ENCODE measurements around the gene APOL1. TPM values are rescaled to one million over a fixed set of nuclear protein-coding genes. Genes with fewer than 3 reads are reported as not detected.
A peak's percentile ranks its signal among the peaks of the same experiment; 100 is the strongest.

Gene APOL1
- total RNA-seq, 1 experiment from 2014 or later, result 33.0 TPM

DNA sequence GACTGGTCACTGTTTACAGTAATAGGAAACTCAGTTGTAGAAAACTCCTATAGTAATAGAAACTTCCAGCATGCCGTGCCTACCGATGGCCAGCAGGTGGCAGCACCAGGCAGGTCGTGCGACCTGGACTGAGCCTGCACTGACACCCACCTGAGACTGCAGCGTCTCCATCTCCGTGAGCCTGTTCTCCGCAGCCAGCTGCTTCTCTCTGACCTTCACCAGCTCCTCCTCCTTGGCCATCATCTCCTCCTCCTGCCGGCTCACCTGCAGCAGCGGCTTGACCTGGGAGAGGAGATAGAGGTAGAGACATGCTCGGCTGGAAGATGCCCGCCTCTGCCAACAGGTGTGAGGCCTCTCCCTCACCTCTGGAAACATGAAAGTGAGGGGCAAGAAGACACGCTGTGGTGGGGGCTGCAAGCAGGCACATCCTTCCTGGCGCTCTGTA lies 48.5 kb downstream of the APOL1 start:
- H3K4me1 ChIP-seq (replicated peaks; ENCODE audit: insufficient read depth), result peaks cover 21% of the 10 kb centered on the region
- H3K4me2 ChIP-seq, result no peak overlapping the region
- BruUV-seq (replicated peaks), result no TSS peak
- POLR2A ChIA-PET (ENCODE audit: unreplicated experiment), result interaction anchor here (0.6 kb wide), 1 partner anchor 208 kb away, joined by 12 read pairs; no protein-coding TSS in a partner anchor
- CTCF ChIA-PET, result interaction anchor here (2.1 kb wide), 1 partner anchor 169 kb away, joined by 9 read pairs; no protein-coding TSS in a partner anchor
- peak; percentile 64 to 84 for DNase-seq
- peaks cover 35% of the 10 kb centered on the region for H3K79me2 ChIP-seq (ENCODE audit: low read depth)
- no peaks in the 10 kb centered on the region for H3K27me3 ChIP-seq (ENCODE audit: insufficient read depth, low read depth)
- intact Hi-C loops (cut with micrococcal nuclease; ENCODE audit: unreplicated experiment), result loop anchor here (1.0 to 5.0 kb wide), 4 partner anchors 28 to 169 kb away; no protein-coding TSS in a partner anchor
- peaks cover 82% of the 10 kb centered on the region for H3K36me3 ChIP-seq (ENCODE audit: low read depth)
- H3K9me2 ChIP-seq (ENCODE audit: insufficient read depth), result no peaks in the 10 kb centered on the region
- H3K9me3 ChIP-seq (ENCODE audit: insufficient read depth, low read depth), result no peaks in the 10 kb centered on the region
- no peak overlapping the region for H2AFZ ChIP-seq
- no peak overlapping the region for H3K4me3 ChIP-seq
- H3K27ac ChIP-seq, result no peak overlapping the region
- peaks cover 78% of the 10 kb centered on the region for H4K20me1 ChIP-seq (ENCODE audit: insufficient read depth)
- TF ChIP-seq, protein P1, sequence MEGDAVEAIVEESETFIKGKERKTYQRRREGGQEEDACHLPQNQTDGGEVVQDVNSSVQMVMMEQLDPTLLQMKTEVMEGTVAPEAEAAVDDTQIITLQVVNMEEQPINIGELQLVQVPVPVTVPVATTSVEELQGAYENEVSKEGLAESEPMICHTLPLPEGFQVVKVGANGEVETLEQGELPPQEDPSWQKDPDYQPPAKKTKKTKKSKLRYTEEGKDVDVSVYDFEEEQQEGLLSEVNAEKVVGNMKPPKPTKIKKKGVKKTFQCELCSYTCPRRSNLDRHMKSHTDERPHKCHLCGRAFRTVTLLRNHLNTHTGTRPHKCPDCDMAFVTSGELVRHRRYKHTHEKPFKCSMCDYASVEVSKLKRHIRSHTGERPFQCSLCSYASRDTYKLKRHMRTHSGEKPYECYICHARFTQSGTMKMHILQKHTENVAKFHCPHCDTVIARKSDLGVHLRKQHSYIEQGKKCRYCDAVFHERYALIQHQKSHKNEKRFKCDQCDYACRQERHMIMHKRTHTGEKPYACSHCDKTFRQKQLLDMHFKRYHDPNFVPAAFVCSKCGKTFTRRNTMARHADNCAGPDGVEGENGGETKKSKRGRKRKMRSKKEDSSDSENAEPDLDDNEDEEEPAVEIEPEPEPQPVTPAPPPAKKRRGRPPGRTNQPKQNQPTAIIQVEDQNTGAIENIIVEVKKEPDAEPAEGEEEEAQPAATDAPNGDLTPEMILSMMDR (conservative IDR thresholded peaks at IDR 0.05), result peak; percentile 100
- no peak for TF ChIP-seq EZH2 (IDR thresholded peaks at IDR 0.05; ENCODE audit: low read depth)
- H3F3A ChIP-seq (ENCODE audit: insufficient read depth, low read depth), result peaks cover 97% of the 10 kb centered on the region

DNA sequence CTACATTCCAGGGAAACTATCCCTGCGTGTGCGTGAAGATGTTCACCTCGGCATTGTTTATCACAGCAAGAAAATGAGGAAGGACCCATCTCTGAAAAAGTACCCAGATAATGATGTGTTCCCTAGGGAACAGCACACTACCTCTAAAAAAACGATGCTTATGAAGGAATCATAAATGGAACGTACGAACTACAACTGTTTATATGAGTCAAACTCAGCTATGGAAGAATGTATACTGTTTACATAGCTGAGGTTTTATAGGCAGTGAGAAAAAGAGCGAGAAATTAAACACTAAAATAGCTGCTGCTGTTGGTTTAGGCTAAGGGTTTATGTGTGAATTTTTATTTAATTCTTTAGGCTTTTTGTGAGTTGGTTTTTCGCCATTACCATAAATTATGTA lies 48.9 kb downstream of the APOL1 start:
- TF ChIP-seq EZH2 (IDR thresholded peaks at IDR 0.05; ENCODE audit: low read depth), result no peak
- TF ChIP-seq, protein P1 (conservative IDR thresholded peaks at IDR 0.05), result no peak
- Histone ChIP-seq H3K9me2 (ENCODE audit: insufficient read depth) (no peaks in the 10 kb centered on the region), H3F3A (ENCODE audit: insufficient read depth, low read depth) (peaks cover 97% of the 10 kb centered on the region), H3K36me3 (ENCODE audit: low read depth) (peaks cover 82% of the 10 kb centered on the region), H3K27me3 (ENCODE audit: insufficient read depth, low read depth) (no peaks in the 10 kb centered on the region), H3K4me1 (replicated peaks; ENCODE audit: insufficient read depth) (peaks cover 21% of the 10 kb centered on the region), H4K20me1 (ENCODE audit: insufficient read depth) (peaks cover 77% of the 10 kb centered on the region), H2AFZ (no peak overlapping the region), H3K9me3 (ENCODE audit: insufficient read depth, low read depth) (no peaks in the 10 kb centered on the region), H3K79me2 (ENCODE audit: low read depth) (peaks cover 39% of the 10 kb centered on the region), H3K27ac (peak overlapping the region; percentile 25), H3K4me2 (no peak overlapping the region), H3K4me3 (no peak overlapping the region)
- BruUV-seq (replicated peaks), result no TSS peak
- DNase-seq, result peak in 1 of 2 experiments; percentile 75
- CTCF ChIA-PET, result interaction anchor here (2.1 kb wide), 1 partner anchor 169 kb away, joined by 9 read pairs; no protein-coding TSS in a partner anchor
- intact Hi-C loops (cut with micrococcal nuclease; ENCODE audit: unreplicated experiment), result loop anchor here (1.0 to 5.0 kb wide), 4 partner anchors 27 to 168 kb away; no protein-coding TSS in a partner anchor
- POLR2A ChIA-PET (ENCODE audit: unreplicated experiment), result interaction anchor here (0.6 kb wide), 1 partner anchor 209 kb away, joined by 12 read pairs; no protein-coding TSS in a partner anchor

DNA sequence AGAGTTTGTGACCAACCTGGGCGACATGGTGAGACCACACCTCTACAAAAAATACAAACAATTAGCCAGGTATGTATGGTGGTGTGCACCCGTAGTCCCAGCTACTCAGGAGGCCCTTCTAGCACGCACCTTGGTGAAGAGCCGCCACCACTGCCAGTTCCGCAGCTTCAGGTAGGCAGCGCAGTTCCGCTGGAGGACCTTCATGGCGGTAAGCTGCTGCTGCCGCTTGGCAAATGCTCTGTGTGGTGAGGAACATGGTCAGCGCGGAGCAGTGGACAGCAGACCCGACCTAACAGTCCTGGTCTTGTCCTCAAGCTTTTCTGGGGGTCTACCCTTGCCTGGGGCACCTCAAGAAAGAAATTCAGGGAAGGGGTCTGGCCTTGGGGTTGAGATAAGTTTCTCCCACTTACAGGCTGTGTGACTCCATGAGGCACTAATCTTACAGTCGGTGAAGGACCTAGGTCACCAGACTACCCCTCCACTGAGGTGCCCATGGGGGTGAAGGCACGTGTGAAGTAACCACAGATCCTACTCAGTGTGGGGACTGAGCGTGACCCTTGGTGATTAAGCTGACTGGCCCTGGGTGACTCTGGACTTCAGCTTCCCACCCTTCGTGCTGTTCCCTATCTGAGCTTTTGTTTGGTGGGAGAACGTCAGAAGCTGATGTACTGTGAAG lies 49.6 kb downstream of the APOL1 start:
- Histone ChIP-seq H3K36me3 (ENCODE audit: low read depth) (peaks cover 82% of the 10 kb centered on the region), H3K79me2 (ENCODE audit: low read depth) (peaks cover 39% of the 10 kb centered on the region), H3K4me1 (replicated peaks; ENCODE audit: insufficient read depth) (peaks cover 21% of the 10 kb centered on the region), H3K9me3 (ENCODE audit: insufficient read depth, low read depth) (no peaks in the 10 kb centered on the region), H3K4me2 (no peak overlapping the region), H3K27ac (peak overlapping the region; percentile 25), H3F3A (ENCODE audit: insufficient read depth, low read depth) (peaks cover 97% of the 10 kb centered on the region), H2AFZ (no peak overlapping the region), H3K4me3 (no peak overlapping the region), H3K27me3 (ENCODE audit: insufficient read depth, low read depth) (no peaks in the 10 kb centered on the region), H4K20me1 (ENCODE audit: insufficient read depth) (peaks cover 79% of the 10 kb centered on the region), H3K9me2 (ENCODE audit: insufficient read depth) (no peaks in the 10 kb centered on the region)
- ChIA-PET CTCF (interaction anchor here (0.5 to 2.1 kb wide), 2 partner anchors 168 to 205 kb away, joined by 4 to 9 read pairs; no protein-coding TSS in a partner anchor), POLR2A (ENCODE audit: unreplicated experiment) (interaction anchor here (0.5 to 0.6 kb wide), 2 partner anchors 95 to 163 kb away, joined by 5 to 6 read pairs; no protein-coding TSS in a partner anchor)
- DNase-seq, result no peak
- no peak for TF ChIP-seq EZH2 (IDR thresholded peaks at IDR 0.05; ENCODE audit: low read depth)
- TF ChIP-seq, protein P1 (conservative IDR thresholded peaks at IDR 0.05), result no peak
- intact Hi-C loops (cut with micrococcal nuclease; ENCODE audit: unreplicated experiment), result loop anchor here (5.0 kb wide), 1 partner anchor 50 kb away; no protein-coding TSS in a partner anchor
- BruUV-seq (replicated peaks), result no TSS peak

Measured in PC-9 (cell line).